Body of pancreas (tissue), 4 donors: ENCODE measurements around the gene TOP1. TPM values are rescaled to one million over a fixed set of nuclear protein-coding genes. Genes with fewer than 3 reads are reported as not detected.

Experiments used
- ATAC-seq: fragments of 150-250 bp; one replicate; pipeline ENCODE4 v1.9.1; 2016
- DNase-seq, 4 donors: peaks; one replicate each; pipeline ENCODE4 v3.0.0-alpha.2; 2019
- H3K27ac ChIP-seq, 4 donors: fragments of 200-600 bp; sonication (generic); 1 replicate in 3 of 4; 2 replicates in 1 of 4; pipeline versions ENCODE4 v1.5.1 to v1.6.1; 2016 to 2019; ENCODE audit warnings: mild to moderate bottlenecking in 1 of 4, mixed read lengths in 1 of 4, moderate library complexity in 1 of 4
- H3K27me3 ChIP-seq, 2 donors: fragments of 200-600 bp; sonication (generic); one replicate each; pipeline ENCODE4 v1.6.0; 2016; ENCODE audit warnings: mild to moderate bottlenecking in 1 of 2
- H3K36me3 ChIP-seq, 2 donors: fragments of 200-600 bp; sonication (generic); replicated peaks in 1 of 2; 2 replicates each; pipeline ENCODE4 v1.5.1; 2016; ENCODE audit warnings: low read depth in 2 of 2; ENCODE audit not compliant: insufficient read depth in 1 of 2
- H3K4me1 ChIP-seq: fragments of 200-600 bp; sonication (generic); one replicate; pipeline ENCODE4 v1.6.0; 2016
- H3K4me3 ChIP-seq, 2 donors: fragments of 200-600 bp; sonication (generic); 1 replicate in 1 of 2; 2 replicates in 1 of 2; pipeline ENCODE4 v1.5.1; 2016 to 2019
- H3K9me3 ChIP-seq, 3 donors: fragments of 200-600 bp; sonication (generic); 1 replicate in 2 of 3; 2 replicates in 1 of 3; pipeline ENCODE4 v1.5.1; 2016
- POLR2A ChIP-seq, 3 donors: fragments of 450-650 bp; IDR thresholded peaks; one replicate each; pipeline ENCODE4 v1.6.1; 2016; ENCODE audit warnings: antibody characterized with exemption in 3 of 3, mild to moderate bottlenecking in 2 of 3
- WGBS, 2 donors: methylation state at CpG; one replicate each; pipeline ENCODE4 v1.1.5; 2017; 5-methylcytosine and 5-hydroxymethylcytosine counted together
- intact Hi-C: fragments of 100-400 bp; cut with DNase I; formaldehyde crosslinking; loops from one replicate; pipeline ENCODE4 v1.15.1; 2023
- total RNA-seq, 2 donors: library from RNA; depleted of rRNA; stranded (reverse); fragments of >200 nt; gene quantifications; one replicate each; pipeline ENCODE4 v1.1.0, GENCODE V29; 2016
- TF ChIP-seq, protein P1 (sequence below), 7 experiments: fragments of 450-650 bp in 4 of 7; fragments of 200-600 bp in 3 of 7; sonication (generic) in 3 of 7; IDR thresholded peaks; one replicate each; pipeline ENCODE4 v1.5.1; 2016 to 2019; ENCODE audit warnings: antibody characterized with exemption in 7 of 7

TOP1 gene
- total RNA-seq, 2 donors from 2014 or later, result 12.2 to 18.5 TPM

DNA sequence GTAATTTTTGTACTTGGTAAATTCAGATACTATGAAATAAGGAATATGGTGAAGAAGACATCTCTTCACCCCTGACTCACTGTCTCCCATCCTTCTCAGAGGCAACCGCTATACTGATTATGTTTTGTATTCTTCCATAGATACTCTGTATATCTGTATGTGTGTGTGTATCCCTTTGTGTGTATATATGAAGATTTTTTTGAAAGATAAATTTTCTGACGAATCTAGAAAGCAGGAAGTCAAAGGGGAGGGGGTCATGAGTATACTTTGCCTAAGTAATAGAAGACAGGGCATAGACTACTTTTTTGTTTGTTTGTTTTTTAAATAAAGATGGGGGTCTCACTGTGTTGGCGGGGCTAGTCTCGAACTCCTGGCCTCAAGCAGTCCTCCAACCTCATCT is 48.2 kb downstream of the TOP1 start:
- H3K27ac ChIP-seq, result no peak overlapping the region
- WGBS, 2 donors, result 78 to 91% methylated on average over 4 of the region's 4 CpGs
- no peak for ATAC-seq
- H3K4me1 ChIP-seq, result peaks cover 29% of the 10 kb centered on the region
- intact Hi-C loops, result no loop called here
- TF ChIP-seq, protein P1, sequence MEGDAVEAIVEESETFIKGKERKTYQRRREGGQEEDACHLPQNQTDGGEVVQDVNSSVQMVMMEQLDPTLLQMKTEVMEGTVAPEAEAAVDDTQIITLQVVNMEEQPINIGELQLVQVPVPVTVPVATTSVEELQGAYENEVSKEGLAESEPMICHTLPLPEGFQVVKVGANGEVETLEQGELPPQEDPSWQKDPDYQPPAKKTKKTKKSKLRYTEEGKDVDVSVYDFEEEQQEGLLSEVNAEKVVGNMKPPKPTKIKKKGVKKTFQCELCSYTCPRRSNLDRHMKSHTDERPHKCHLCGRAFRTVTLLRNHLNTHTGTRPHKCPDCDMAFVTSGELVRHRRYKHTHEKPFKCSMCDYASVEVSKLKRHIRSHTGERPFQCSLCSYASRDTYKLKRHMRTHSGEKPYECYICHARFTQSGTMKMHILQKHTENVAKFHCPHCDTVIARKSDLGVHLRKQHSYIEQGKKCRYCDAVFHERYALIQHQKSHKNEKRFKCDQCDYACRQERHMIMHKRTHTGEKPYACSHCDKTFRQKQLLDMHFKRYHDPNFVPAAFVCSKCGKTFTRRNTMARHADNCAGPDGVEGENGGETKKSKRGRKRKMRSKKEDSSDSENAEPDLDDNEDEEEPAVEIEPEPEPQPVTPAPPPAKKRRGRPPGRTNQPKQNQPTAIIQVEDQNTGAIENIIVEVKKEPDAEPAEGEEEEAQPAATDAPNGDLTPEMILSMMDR (IDR thresholded peaks at IDR 0.05), result no peak
- no peak for TF ChIP-seq POLR2A (IDR thresholded peaks at IDR 0.05)
- H3K36me3 ChIP-seq, result peaks cover 0 to 4% of the 10 kb centered on the region in 2 donors
- no peaks in the 10 kb centered on the region for H3K27me3 ChIP-seq
- no peak for DNase-seq
- H3K4me3 ChIP-seq, result no peak overlapping the region
- no peaks in the 10 kb centered on the region for H3K9me3 ChIP-seq

DNA sequence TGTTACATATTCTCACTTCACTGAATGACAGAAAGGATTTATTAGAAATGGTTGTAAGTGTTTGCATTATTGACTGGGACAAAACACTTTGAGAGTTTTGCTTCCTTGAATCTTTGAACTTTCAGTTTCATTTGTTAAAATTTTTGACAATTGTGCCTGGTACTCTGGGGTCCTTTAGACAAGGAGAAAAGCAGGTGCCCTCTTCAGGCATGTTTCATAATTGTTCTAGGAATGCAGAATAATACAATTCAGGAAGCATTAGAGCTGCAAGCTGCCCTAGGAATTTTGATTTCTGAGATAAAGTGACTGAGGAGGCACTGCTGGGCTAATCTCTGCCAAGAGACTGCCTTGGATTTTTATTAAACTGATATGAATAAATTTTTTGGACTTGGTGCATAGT is 49.7 kb downstream of the TOP1 start:
- Histone ChIP-seq H3K4me1 (peaks cover 19% of the 10 kb centered on the region), H3K27me3 (no peaks in the 10 kb centered on the region), H3K4me3 (no peak overlapping the region), H3K9me3 (no peaks in the 10 kb centered on the region), H3K36me3 (peaks cover 0 to 7% of the 10 kb centered on the region in 2 donors), H3K27ac (peak overlapping the region; percentile 21 to 59 (median 39))
- TF ChIP-seq, protein P1 (IDR thresholded peaks at IDR 0.05), result peak in 6 of 7 experiments; percentile 13 to 61 (median 52)
- TF ChIP-seq POLR2A (IDR thresholded peaks at IDR 0.05), result no peak
- ATAC-seq, result peak; percentile 82
- intact Hi-C loops, result no loop called here
- peak in 1 of 4 donors; percentile 43 for DNase-seq

DNA sequence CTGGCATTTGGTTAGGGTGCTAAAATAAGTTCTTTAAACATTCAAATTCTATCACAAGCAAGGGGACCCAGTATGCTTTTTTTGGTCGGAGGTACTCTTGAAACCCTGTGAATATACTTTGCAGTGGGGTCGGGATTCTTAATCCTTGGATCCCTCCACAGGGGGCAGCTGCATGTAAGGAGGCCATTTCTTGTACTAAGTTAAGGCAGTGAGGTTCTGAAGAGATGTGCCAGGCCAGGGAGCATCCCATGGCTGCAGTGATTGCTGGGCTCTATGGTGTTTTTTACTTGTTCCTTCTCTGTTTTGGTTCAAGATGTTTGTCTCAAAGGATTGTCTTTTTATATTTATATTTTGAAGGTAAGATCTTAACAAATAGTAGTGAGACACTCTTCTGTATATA is 50.4 kb downstream of the TOP1 start:
- ATAC-seq, result no peak

DNA sequence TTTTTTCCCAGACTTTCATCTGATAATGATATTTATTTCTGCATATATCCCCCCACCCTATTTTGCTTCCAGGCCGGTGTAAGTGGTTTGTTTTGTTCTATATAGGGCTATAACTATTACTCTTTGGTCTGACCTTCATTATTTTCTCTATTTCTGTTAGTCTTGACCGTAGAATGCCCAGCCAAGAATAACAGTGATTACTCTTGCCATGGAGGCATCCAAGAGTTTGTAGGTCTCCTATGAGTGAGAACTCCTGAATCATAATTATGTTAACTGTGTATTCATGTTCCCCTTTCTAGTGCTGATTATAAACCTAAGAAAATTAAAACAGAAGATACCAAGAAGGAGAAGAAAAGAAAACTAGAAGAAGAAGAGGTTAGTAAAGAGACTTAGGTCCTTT is 52.2 kb downstream of the TOP1 start:
- 83 to 87% methylated on average over 2 of the region's 2 CpGs for WGBS, 2 donors
- intact Hi-C loops, result no loop called here
- DNase-seq (no peak), ATAC-seq (no peak)
- Histone ChIP-seq H3K4me1 (peaks cover 13% of the 10 kb centered on the region), H3K4me3 (no peak overlapping the region), H3K36me3 (peaks cover 3 to 7% of the 10 kb centered on the region in 2 donors), H3K27ac (no peak overlapping the region), H3K27me3 (no peaks in the 10 kb centered on the region), H3K9me3 (no peaks in the 10 kb centered on the region)
- no peak for TF ChIP-seq POLR2A (IDR thresholded peaks at IDR 0.05)
- TF ChIP-seq, protein P1 (IDR thresholded peaks at IDR 0.05), result no peak

More for the DNA sequence above, 50.4 kb downstream of the TOP1 start:
- H3K9me3 ChIP-seq, result no peaks in the 10 kb centered on the region
- intact Hi-C loops, result no loop called here
- H3K4me1 ChIP-seq, result peaks cover 19% of the 10 kb centered on the region
- no peak overlapping the region for H3K4me3 ChIP-seq
- WGBS, 2 donors, result 79 to 85% methylated on average over 2 of the region's 2 CpGs
- no peak for DNase-seq
- TF ChIP-seq POLR2A (IDR thresholded peaks at IDR 0.05), result no peak
- TF ChIP-seq, protein P1 (IDR thresholded peaks at IDR 0.05), result no peak
- peaks cover 0 to 7% of the 10 kb centered on the region in 2 donors for H3K36me3 ChIP-seq
- no peaks in the 10 kb centered on the region for H3K27me3 ChIP-seq
- H3K27ac ChIP-seq, result peak overlapping the region in 3 of 4 donors; percentile 18 to 59 (median 47)

DNA sequence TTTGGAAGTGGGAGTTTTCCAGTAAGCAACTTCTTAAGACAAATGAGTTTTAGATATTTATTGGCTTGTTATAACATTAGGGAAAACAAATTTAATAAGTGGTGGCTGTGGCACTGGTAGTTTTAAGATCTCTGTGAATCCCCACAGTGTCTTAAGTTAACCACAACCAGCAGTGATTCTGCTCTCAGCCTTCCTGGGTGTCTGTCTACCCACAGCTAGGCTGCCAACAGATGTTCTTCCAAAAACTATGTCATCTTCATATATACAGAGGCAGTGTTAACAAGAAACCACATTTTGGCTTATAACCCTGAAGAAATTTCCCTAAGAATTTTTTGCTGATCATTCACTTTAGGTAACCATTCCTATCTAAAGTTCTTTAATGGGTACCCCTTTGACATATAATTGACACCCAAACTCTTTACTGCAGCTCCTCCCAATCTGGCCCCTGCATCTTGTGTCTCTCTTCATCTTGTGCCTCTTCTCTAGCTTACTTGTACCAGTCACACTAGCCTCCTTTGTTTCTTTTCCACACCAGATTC is 52.7 kb downstream of the TOP1 start:
- ATAC-seq, result no peak
- no peaks in the 10 kb centered on the region for H3K9me3 ChIP-seq
- H3K27ac ChIP-seq, result no peak overlapping the region
- H3K36me3 ChIP-seq, result peaks cover 3 to 7% of the 10 kb centered on the region in 2 donors
- no peak overlapping the region for H3K4me3 ChIP-seq
- intact Hi-C loops, result no loop called here
- H3K27me3 ChIP-seq, result no peaks in the 10 kb centered on the region
- DNase-seq, result no peak
- TF ChIP-seq, protein P1 (IDR thresholded peaks at IDR 0.05), result no peak
- H3K4me1 ChIP-seq, result peaks cover 14% of the 10 kb centered on the region
